ENCODE measurements around the gene ASF1B.
A peak's percentile ranks its signal among the peaks of the same experiment; 100 is the strongest.

ASF1B gene

GRCh38 chr19:14085309-14085995 is 50.9 kb downstream of the ASF1B start, which contains the start of gene C19orf67:
Gene C19orf67, minus strand, starts transcription at chr19:14085783. Its CDS starts 156 bp downstream, at chr19:14085627.
- no peak for DNase-seq (ENCODE audit: low spot score)

GRCh38 chr19:14082675-14082960 is 53.8 kb downstream of the ASF1B start:
- no peak for DNase-seq (ENCODE audit: low spot score)

- DNase-seq (ENCODE audit: low spot score) = no peak
Measured at GRCh38 chr19:14081797-14082674, 54.4 kb downstream of the ASF1B start.

- DNase-seq (ENCODE audit: low spot score) = peak; percentile 98
Measured at GRCh38 chr19:14080887-14081796, 55.2 kb downstream of the ASF1B start.

- DNase-seq (ENCODE audit: low spot score) = no peak
Measured at GRCh38 chr19:14078411-14078810, 58.0 kb downstream of the ASF1B start.

GRCh38 chr19:14073925-14074838 is 62.2 kb downstream of the ASF1B start:
- DNase-seq (ENCODE audit: low spot score) = peak; percentile 20

- DNase-seq (ENCODE audit: low spot score) = peak; percentile 86
Measured at GRCh38 chr19:14073261-14073924, 63.0 kb downstream of the ASF1B start.

- peak; percentile 47 for DNase-seq (ENCODE audit: low spot score)
Measured at GRCh38 chr19:14072535-14073260, 63.7 kb downstream of the ASF1B start, which contains the start of gene MISP3. Gene MISP3, plus strand, starts transcription at chr19:14072786. Its CDS starts 524 bp downstream, at chr19:14073310.

- no peak for DNase-seq (ENCODE audit: low spot score)
Measured at GRCh38 chr19:14070268-14071050, 65.9 kb downstream of the ASF1B start.
